GM12878 (cell line): Measurements from ENCODE around the gene ZYG11B. TPM values are rescaled to one million over a fixed set of nuclear protein-coding genes. Genes with fewer than 3 reads are reported as not detected.

Source experiments
- ATAC-seq: fragments of 200-7000 bp; cut with Tn5 transposase; 3 replicates; pipeline ENCODE4 v1.9.1; 2020; ENCODE audit warnings: mild to moderate bottlenecking, moderate library complexity
- BruUV-seq: library from RNA; stranded (reverse); fragments of 400-500 nt; replicated peaks from 2 replicates; lab custom pipeline; 2021; lab: Mats Ljungman, UMichigan
- CTCF ChIA-PET: fragments of 300-600 bp; sonication (Branson Sonifier 250); formaldehyde crosslinking; extraction: SDS; loops from one replicate; lab custom pipeline; 2021; ENCODE audit warnings: inconsistent platforms; lab: Yijun Ruan, JAX
- POLR2A ChIA-PET: fragments of 350-600 bp; formaldehyde crosslinking; extraction: SDS; loops from one replicate; lab custom pipeline; 2021; ENCODE audit warnings: inconsistent platforms; lab: Charles Lee
- RAD21 ChIA-PET: fragments of 300-600 bp; sonication (Branson Sonifier 250); formaldehyde crosslinking; loops from one replicate; lab custom pipeline; 2023; ENCODE audit warnings: antibody characterized with exemption; ENCODE audit not compliant: unreplicated experiment; lab: Charles Lee
- SMC1A ChIA-PET: fragments of 300-600 bp; sonication (Branson Sonifier 250); formaldehyde crosslinking; loops from one replicate; lab custom pipeline; 2023; ENCODE audit not compliant: unreplicated experiment, uncharacterized antibody; lab: Charles Lee
- DNase-seq: peaks from one replicate; pipeline ENCODE4 v3.0.0-alpha.2; 2011; ENCODE audit warnings: low read depth, low spot score
- FAIRE-seq: peaks from 3 replicates; lab custom pipeline; 2011; peaks lifted over from hg19 to GRCh38; lab: Jason Lieb, UNC
- H2AFZ ChIP-seq: 2 replicates; pipeline ENCODE4 v1.6.0; 2011; ENCODE audit warnings: low read depth, low read length, control low read depth; ENCODE audit not compliant: control insufficient read depth
- H3K27ac ChIP-seq: 2 replicates; pipeline ENCODE4 v1.5.1; 2011; ENCODE audit warnings: control low read depth; ENCODE audit not compliant: control insufficient read depth, insufficient read depth
- H3K27me3 ChIP-seq, 2 experiments: replicated peaks in 1 of 2; 2 replicates each; pipeline versions ENCODE4 v1.6.0 to v1.6.1; 2011; ENCODE audit warnings: low read length in 1 of 2; ENCODE audit not compliant: control insufficient read depth in 2 of 2, insufficient read depth in 2 of 2
- H3K36me3 ChIP-seq, 2 experiments: 2 replicates each; pipeline ENCODE4 v1.5.1; 2011; ENCODE audit warnings: low read length in 1 of 2; ENCODE audit not compliant: control insufficient read depth in 2 of 2, insufficient read depth in 2 of 2
- H3K4me1 ChIP-seq: 2 replicates; pipeline ENCODE4 v1.6.1; 2011; ENCODE audit warnings: mild to moderate bottlenecking, low read length, moderate library complexity, mixed read lengths; ENCODE audit not compliant: control insufficient read depth, insufficient read depth
- H3K4me2 ChIP-seq: 2 replicates; pipeline ENCODE4 v1.6.0; 2011; ENCODE audit warnings: control low read depth; ENCODE audit not compliant: control insufficient read depth, insufficient read depth
- H3K4me3 ChIP-seq: fragments of 200-600 bp; sonication (generic); 2 replicates; pipeline ENCODE4 v1.5.1; 2016
- H3K79me2 ChIP-seq: 2 replicates; pipeline ENCODE4 v1.6.0; 2011; ENCODE audit warnings: low read length; ENCODE audit not compliant: control insufficient read depth, insufficient read depth
- H3K9ac ChIP-seq: 2 replicates; pipeline ENCODE4 v1.8.0; 2011; ENCODE audit warnings: low read length, control low read depth, mixed read lengths; ENCODE audit not compliant: control insufficient read depth, insufficient read depth
- H3K9me3 ChIP-seq: replicated peaks from 3 replicates; pipeline ENCODE4 v1.5.1; 2011; ENCODE audit warnings: mild to moderate bottlenecking, low read length; ENCODE audit not compliant: control insufficient read depth, insufficient read depth
- H4K20me1 ChIP-seq: 2 replicates; pipeline ENCODE4 v1.6.0; 2011; ENCODE audit not compliant: control insufficient read depth, insufficient read depth
- DPF2 ChIP-seq: fragments of 450-650 bp; IDR thresholded peaks from 2 replicates; pipeline ENCODE4 v1.6.1; 2017; ENCODE audit warnings: mild to moderate bottlenecking
- POU2F2 ChIP-seq: IDR thresholded peaks from 3 replicates; pipeline ENCODE4 v1.6.1; 2011; ENCODE audit warnings: low read depth, mild to moderate bottlenecking, low read length, borderline replicate concordance
- WGBS: methylation state at CpG from one replicate; pipeline ENCODE4 v1.1.6; 2016; ENCODE audit warnings: low lambda C conversion rate; ENCODE audit not compliant: insufficient replicate concordance, insufficient coverage; ENCODE audit errors: missing lambda C conversion rate; 5-methylcytosine and 5-hydroxymethylcytosine counted together
- in situ Hi-C: fragments of 300-500 bp; cut with MboI; formaldehyde crosslinking; loops from 9 replicates; pipeline ENCODE4 v1.14.3; 2018; ENCODE audit warnings: mixed read lengths
- intact Hi-C: fragments of 100-400 bp; cut with micrococcal nuclease; formaldehyde crosslinking; loops from one replicate; pipeline ENCODE4 v1.14.2; 2022; ENCODE audit not compliant: unreplicated experiment
- polyA plus RNA-seq, 11 experiments: library from polyadenylated mRNA; depleted of rRNA in 4 of 11; unstranded in 6 of 11; stranded (reverse) in 5 of 11; fragments of >200 nt; fragmentation: Nextera tagmentation in 4 of 11; fragmentation: Illumina TruSeq in 1 of 11; extraction: Ambion mirVana in 4 of 11; extraction: Trizol in 1 of 11; gene quantifications; 1 replicate in 1 of 11; 2 replicates in 10 of 11; pipeline versions ENCODE4 v1.2.1 to v1.2.3, GENCODE V29; 2011 to 2016; ENCODE audit warnings: inconsistent platforms in 2 of 11, missing spikeins in 2 of 11, low read depth in 1 of 11
- total RNA-seq, 4 experiments: library from RNA; depleted of rRNA in 3 of 4; stranded (reverse); fragments of >200 nt in 3 of 4; fragmentation: Illumina TruSeq in 1 of 4; extraction: Trizol in 1 of 4; gene quantifications; 2 replicates each; pipeline versions ENCODE4 v1.2.1 to v1.2.3, GENCODE V29; 2013 to 2021
- TF ChIP-seq, protein P1 (sequence below): IDR thresholded peaks from 2 replicates; pipeline ENCODE4 v1.6.1; 2012; ENCODE audit warnings: low read length, inconsistent platforms
- TF ChIP-seq, protein P2 (sequence below): IDR thresholded peaks from 2 replicates; pipeline ENCODE4 v1.6.1; 2011; ENCODE audit warnings: low read depth, mild to moderate bottlenecking, low read length, moderate library complexity, borderline replicate concordance; ENCODE audit errors: extremely low read depth

The ZYG11B gene
- total and polyA plus RNA-seq, 10 of the 15 experiments (the other 5 are each of a cell fraction or from before 2014, with no cell fraction given), result 1.8 to 8.5 (median 5.3) TPM

DNA sequence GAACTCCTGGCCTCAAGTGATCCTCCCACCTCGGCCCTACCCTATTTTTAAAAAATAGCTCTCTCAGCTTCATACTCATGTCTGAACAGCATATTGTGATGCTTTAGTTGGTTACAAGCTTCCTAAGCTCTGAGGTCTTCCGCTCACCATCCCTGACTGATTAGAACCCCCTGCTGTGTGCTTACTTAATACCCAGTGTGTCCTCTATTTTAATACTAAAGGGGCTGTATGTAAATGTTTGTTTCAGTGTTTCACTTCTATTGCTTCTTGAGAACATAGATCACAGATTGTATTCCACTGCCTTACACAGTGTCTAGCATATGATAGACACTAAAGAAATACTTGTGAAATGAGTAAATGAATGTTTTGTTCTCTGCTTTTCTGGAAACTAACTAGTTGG, 29.8 kb downstream of the ZYG11B start (continued):
- TF ChIP-seq, protein P1, sequence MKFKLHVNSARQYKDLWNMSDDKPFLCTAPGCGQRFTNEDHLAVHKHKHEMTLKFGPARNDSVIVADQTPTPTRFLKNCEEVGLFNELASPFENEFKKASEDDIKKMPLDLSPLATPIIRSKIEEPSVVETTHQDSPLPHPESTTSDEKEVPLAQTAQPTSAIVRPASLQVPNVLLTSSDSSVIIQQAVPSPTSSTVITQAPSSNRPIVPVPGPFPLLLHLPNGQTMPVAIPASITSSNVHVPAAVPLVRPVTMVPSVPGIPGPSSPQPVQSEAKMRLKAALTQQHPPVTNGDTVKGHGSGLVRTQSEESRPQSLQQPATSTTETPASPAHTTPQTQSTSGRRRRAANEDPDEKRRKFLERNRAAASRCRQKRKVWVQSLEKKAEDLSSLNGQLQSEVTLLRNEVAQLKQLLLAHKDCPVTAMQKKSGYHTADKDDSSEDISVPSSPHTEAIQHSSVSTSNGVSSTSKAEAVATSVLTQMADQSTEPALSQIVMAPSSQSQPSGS, result no peak
- TF ChIP-seq, all 136 proteins: peak for 0

DNA sequence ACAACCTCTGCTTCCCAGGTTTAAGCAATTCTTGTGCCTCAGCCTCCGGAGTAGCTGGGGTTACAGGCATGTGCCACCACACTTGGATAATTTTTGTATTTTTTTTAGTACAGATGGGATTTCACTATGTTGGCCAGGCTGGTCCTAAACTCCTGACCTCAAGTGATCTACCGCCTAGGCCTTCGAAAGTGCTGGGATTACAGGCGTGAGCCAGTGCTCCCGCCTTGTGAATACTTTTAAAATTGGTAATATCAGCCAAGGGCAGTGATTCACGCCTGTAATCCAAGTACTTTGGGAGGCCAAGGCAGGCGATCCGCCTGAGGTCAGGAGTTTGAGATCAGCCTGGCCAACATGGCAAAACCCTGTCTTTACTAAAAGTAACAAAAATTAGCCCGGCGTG, 33.7 kb downstream of the ZYG11B start:
- CTCF ChIA-PET, result interaction anchor here (1.2 kb wide), 1 partner anchor 15 kb away, joined by 4 read pairs; no protein-coding TSS in a partner anchor
- RAD21 ChIA-PET, result no interaction called here
- no peak for FAIRE-seq

More for the DNA sequence above, 33.7 kb downstream of the ZYG11B start:
- H3K4me3 ChIP-seq, result no peak overlapping the region
- no peaks in the 10 kb centered on the region for H3K4me1 ChIP-seq
- in situ Hi-C loops (no loop called here), intact Hi-C loops (no loop called here)
- no peaks in the 10 kb centered on the region for H3K27me3 ChIP-seq
- ATAC-seq, result no peak
- no TSS peak for BruUV-seq
- TF ChIP-seq DPF2 (no peak), POU2F2 (no peak)
- TF ChIP-seq, protein P2, sequence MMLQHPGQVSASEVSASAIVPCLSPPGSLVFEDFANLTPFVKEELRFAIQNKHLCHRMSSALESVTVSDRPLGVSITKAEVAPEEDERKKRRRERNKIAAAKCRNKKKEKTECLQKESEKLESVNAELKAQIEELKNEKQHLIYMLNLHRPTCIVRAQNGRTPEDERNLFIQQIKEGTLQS, result no peak
- TF ChIP-seq, all 136 proteins: peak for 0
- SMC1A ChIA-PET, result no interaction called here
- POLR2A ChIA-PET, result no interaction called here
- Histone ChIP-seq H3K36me3 (no peaks in the 10 kb centered on the region; a peak in 1 of 4 replicates), H3K9me3 (no peaks in the 10 kb centered on the region), H3K9ac (no peak overlapping the region), H3K27ac (no peak overlapping the region), H2AFZ (no peak overlapping the region), H4K20me1 (no peaks in the 10 kb centered on the region), H3K79me2 (no peaks in the 10 kb centered on the region), H3K4me2 (no peak overlapping the region)
- no peak for DNase-seq
- WGBS, result 92% methylated on average over 10 of the region's 10 CpGs
